Upper lobe of left lung (tissue), 4 donors: Measurements from ENCODE around the gene LRRC30.

Experiments
- POLR2AphosphoS5 ChIP-seq, 2 donors: sonication (generic); formaldehyde crosslinking; IDR thresholded peaks; one replicate each; pipeline ENCODE4 v1.5.1; 2017; ENCODE audit warnings: antibody characterized with exemption in 2 of 2
- TF ChIP-seq, protein P1 (sequence below), 6 experiments: fragments of 450-650 bp in 4 of 6; fragments of 200-600 bp in 2 of 6; sonication (generic) in 2 of 6; IDR thresholded peaks; one replicate each; pipeline ENCODE4 v1.5.1; 2016 to 2019; ENCODE audit warnings: antibody characterized with exemption in 6 of 6

DNA sequence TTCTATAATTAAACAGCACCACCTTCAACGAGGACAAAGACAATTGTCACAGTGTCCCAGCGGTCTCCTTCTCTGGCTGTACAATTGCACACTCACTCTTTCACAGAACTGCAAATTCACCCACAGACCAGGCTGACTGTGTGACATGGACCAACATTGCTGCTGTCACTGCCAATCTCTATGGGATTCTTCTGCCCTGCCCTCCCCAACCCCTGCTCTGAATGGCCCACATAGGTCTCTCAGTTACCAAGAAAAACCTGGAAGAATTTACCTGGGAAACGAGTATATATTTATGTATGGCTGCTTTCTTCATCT is 26.5 kb downstream of the LRRC30 start:
- TF ChIP-seq POLR2AphosphoS5 (IDR thresholded peaks at IDR 0.05) = no peak
- TF ChIP-seq, protein P1, sequence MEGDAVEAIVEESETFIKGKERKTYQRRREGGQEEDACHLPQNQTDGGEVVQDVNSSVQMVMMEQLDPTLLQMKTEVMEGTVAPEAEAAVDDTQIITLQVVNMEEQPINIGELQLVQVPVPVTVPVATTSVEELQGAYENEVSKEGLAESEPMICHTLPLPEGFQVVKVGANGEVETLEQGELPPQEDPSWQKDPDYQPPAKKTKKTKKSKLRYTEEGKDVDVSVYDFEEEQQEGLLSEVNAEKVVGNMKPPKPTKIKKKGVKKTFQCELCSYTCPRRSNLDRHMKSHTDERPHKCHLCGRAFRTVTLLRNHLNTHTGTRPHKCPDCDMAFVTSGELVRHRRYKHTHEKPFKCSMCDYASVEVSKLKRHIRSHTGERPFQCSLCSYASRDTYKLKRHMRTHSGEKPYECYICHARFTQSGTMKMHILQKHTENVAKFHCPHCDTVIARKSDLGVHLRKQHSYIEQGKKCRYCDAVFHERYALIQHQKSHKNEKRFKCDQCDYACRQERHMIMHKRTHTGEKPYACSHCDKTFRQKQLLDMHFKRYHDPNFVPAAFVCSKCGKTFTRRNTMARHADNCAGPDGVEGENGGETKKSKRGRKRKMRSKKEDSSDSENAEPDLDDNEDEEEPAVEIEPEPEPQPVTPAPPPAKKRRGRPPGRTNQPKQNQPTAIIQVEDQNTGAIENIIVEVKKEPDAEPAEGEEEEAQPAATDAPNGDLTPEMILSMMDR (IDR thresholded peaks at IDR 0.05) = no peak
